ENCODE results near the gene CHEK1. TPM values are rescaled to one million over a fixed set of nuclear protein-coding genes. Genes with fewer than 3 reads are reported as not detected.
A peak's percentile ranks its signal among the peaks of the same experiment; 100 is the strongest.

Gene CHEK1
- total RNA-seq, 2 donors from 2014 or later: 103 to 123 TPM

DNA sequence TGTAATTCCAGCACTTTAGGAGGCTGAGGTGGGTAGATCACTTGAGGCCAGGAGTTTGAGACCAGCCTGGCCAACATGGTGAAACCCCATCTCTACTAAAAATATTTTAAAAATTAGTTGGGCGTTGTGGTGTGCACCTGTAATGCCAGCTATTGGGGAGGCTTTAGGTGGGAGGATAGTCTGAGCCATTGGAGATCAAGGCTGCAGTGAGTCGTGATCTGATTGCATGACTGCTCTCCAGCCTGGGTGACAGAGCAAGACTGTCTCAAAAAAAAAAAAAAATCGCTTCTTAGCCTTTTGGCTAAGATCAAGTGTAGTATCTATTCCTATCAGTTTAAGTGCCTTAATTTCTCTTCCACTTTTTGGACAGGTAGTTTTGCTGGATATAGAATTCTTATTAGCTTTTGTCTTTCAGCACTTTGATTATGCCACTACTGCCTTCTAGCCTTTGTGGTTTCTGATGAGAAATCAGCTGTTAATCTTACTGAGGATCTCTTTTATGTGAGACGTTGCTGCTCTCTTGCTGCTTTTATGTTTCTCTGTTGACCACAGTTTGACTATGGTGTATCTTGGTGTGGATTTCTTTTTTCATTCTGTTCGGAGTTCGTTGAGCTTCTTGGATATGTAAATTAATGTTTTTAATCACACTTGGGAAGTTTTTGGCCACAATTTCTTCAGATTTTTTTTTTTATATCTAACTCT is 24.7 kb downstream of the CHEK1 start:
- H3K27ac ChIP-seq (ENCODE audit: low read depth, low read length): no peak overlapping the region
- H3K36me3 ChIP-seq (ENCODE audit: control insufficient read depth, insufficient read depth, low read length): peaks cover 88% of the 10 kb centered on the region
- no peak overlapping the region for H3K4me3 ChIP-seq (ENCODE audit: low read length)
- Mint-ChIP-seq H3K9me3 (no peaks in the 10 kb centered on the region), H3K36me3 (ENCODE audit: low read depth) (peaks cover 72% of the 10 kb centered on the region), H3K4me1 (no peaks in the 10 kb centered on the region), H3K27me3 (ENCODE audit: insufficient read depth) (no peaks in the 10 kb centered on the region), H3K4me3 (no peak overlapping the region), H3K27ac (peak overlapping the region; percentile 59)
- no peaks in the 10 kb centered on the region for H3K4me1 ChIP-seq (ENCODE audit: control insufficient read depth, insufficient read depth, low read length)
- H3K9me3 ChIP-seq (ENCODE audit: control insufficient read depth, low read length): no peaks in the 10 kb centered on the region
- DNase-seq: no peak
- H3K27me3 ChIP-seq (ENCODE audit: control insufficient read depth, insufficient read depth, low read length, poor library complexity, severe bottlenecking): no peaks in the 10 kb centered on the region
- TF ChIP-seq, protein P1, sequence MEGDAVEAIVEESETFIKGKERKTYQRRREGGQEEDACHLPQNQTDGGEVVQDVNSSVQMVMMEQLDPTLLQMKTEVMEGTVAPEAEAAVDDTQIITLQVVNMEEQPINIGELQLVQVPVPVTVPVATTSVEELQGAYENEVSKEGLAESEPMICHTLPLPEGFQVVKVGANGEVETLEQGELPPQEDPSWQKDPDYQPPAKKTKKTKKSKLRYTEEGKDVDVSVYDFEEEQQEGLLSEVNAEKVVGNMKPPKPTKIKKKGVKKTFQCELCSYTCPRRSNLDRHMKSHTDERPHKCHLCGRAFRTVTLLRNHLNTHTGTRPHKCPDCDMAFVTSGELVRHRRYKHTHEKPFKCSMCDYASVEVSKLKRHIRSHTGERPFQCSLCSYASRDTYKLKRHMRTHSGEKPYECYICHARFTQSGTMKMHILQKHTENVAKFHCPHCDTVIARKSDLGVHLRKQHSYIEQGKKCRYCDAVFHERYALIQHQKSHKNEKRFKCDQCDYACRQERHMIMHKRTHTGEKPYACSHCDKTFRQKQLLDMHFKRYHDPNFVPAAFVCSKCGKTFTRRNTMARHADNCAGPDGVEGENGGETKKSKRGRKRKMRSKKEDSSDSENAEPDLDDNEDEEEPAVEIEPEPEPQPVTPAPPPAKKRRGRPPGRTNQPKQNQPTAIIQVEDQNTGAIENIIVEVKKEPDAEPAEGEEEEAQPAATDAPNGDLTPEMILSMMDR (conservative IDR thresholded peaks at IDR 0.05): no peak
- H3K9ac ChIP-seq (ENCODE audit: extremely low read depth, low read length, poor library complexity, severe bottlenecking): no peak overlapping the region
- WGBS, 2 experiments (ENCODE audit: insufficient coverage in 1 of 2, insufficient read length in 1 of 2): 86 to 97% methylated on average over 2 to 5 of the region's 6 CpGs

DNA sequence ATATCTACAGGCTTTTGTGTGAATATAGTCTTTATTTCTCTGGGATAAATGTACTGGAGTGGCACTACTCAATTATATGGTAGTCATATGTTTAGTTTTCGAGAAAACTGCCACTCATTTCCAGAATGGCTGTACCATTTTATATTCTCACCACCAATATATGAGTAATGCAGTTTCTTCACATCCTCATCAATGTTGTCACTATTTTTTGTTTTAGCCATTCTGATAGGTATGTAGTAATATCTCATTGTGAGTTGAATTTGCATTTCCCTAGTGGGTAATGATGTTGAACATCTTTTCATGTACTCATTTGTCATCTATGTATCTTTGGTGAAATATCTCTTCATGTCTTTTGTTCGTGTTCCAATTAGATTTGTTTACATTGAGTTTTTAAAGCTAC is 37.7 kb downstream of the CHEK1 start:
- Mint-ChIP-seq H3K36me3 (ENCODE audit: low read depth) (peaks cover 73% of the 10 kb centered on the region), H3K9me3 (peaks cover 37% of the 10 kb centered on the region), H3K27me3 (ENCODE audit: insufficient read depth) (no peaks in the 10 kb centered on the region), H3K27ac (no peak overlapping the region), H3K4me3 (no peak overlapping the region), H3K4me1 (no peaks in the 10 kb centered on the region)
- Histone ChIP-seq H3K4me1 (ENCODE audit: control insufficient read depth, insufficient read depth, low read length) (no peaks in the 10 kb centered on the region), H3K9ac (ENCODE audit: extremely low read depth, low read length, poor library complexity, severe bottlenecking) (no peak overlapping the region), H3K36me3 (ENCODE audit: control insufficient read depth, insufficient read depth, low read length) (peaks cover 73% of the 10 kb centered on the region), H3K4me3 (ENCODE audit: low read length) (no peak overlapping the region), H3K27me3 (ENCODE audit: control insufficient read depth, insufficient read depth, low read length, poor library complexity, severe bottlenecking) (no peaks in the 10 kb centered on the region), H3K9me3 (ENCODE audit: control insufficient read depth, low read length) (peaks cover 32% of the 10 kb centered on the region), H3K27ac (ENCODE audit: low read depth, low read length) (no peak overlapping the region)
- no peak for DNase-seq
- 100% methylated on average over 1 to 2 of the region's 2 CpGs for WGBS, 2 experiments (ENCODE audit: insufficient coverage in 1 of 2, insufficient read length in 1 of 2)
- TF ChIP-seq, protein P1 (conservative IDR thresholded peaks at IDR 0.05): no peak

DNA sequence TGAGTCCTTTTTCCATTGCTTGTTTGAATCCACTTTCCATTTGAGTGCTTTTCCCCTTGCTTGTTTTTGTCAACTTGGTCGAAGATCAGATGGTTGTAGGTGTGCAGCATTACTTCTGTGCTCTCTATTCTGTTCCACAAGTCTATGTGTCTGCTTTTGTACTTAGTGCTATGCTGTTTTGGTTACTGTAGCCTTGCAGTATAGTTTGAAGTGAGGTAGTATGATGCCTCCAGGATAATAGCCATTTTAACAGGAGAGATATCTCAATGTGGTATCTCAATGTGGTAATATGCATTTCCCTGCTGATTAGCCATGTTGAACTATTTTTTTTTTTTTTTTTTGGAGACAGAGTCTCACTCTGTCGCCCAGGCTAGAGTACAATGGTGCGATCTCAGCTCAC is 38.9 kb downstream of the CHEK1 start:
- 100% methylated on average over 1 of the region's 3 CpGs for WGBS, 2 experiments (ENCODE audit: insufficient coverage in 1 of 2, insufficient read length in 1 of 2)
- peaks cover 65% of the 10 kb centered on the region for H3K36me3 ChIP-seq (ENCODE audit: control insufficient read depth, insufficient read depth, low read length)
- H3K9ac ChIP-seq (ENCODE audit: extremely low read depth, low read length, poor library complexity, severe bottlenecking): no peak overlapping the region
- Mint-ChIP-seq H3K27me3 (ENCODE audit: insufficient read depth) (no peaks in the 10 kb centered on the region), H3K4me1 (no peaks in the 10 kb centered on the region), H3K4me3 (no peak overlapping the region), H3K27ac (no peak overlapping the region), H3K36me3 (ENCODE audit: low read depth) (peaks cover 67% of the 10 kb centered on the region), H3K9me3 (peaks cover 37% of the 10 kb centered on the region)
- DNase-seq: no peak
- no peak overlapping the region for H3K27ac ChIP-seq (ENCODE audit: low read depth, low read length)
- no peaks in the 10 kb centered on the region for H3K4me1 ChIP-seq (ENCODE audit: control insufficient read depth, insufficient read depth, low read length)
- peaks cover 32% of the 10 kb centered on the region for H3K9me3 ChIP-seq (ENCODE audit: control insufficient read depth, low read length)
- TF ChIP-seq, protein P1 (conservative IDR thresholded peaks at IDR 0.05): no peak
- no peak overlapping the region for H3K4me3 ChIP-seq (ENCODE audit: low read length)
- no peaks in the 10 kb centered on the region for H3K27me3 ChIP-seq (ENCODE audit: control insufficient read depth, insufficient read depth, low read length, poor library complexity, severe bottlenecking)
